Thyroid gland (tissue), 4 donors: Measurements from ENCODE around the gene WDR93. TPM values are rescaled to one million over a fixed set of nuclear protein-coding genes. Genes with fewer than 3 reads are reported as not detected.

ENCODE experiments used
- DNase-seq, 2 donors: peaks; one replicate each; pipeline ENCODE4 v3.0.0-alpha.2; 2019
- H3K27ac ChIP-seq, 3 donors: fragments of 200-600 bp; sonication (generic); 1 replicate in 2 of 3; 2 replicates in 1 of 3; pipeline ENCODE4 v1.5.1; 2016 to 2019; ENCODE audit warnings: mild to moderate bottlenecking in 1 of 3, moderate library complexity in 1 of 3
- H3K27me3 ChIP-seq: fragments of 200-600 bp; sonication (generic); one replicate; pipeline ENCODE4 v1.5.1; 2019
- H3K36me3 ChIP-seq, 2 donors: fragments of 200-600 bp; sonication (generic); one replicate each; pipeline ENCODE4 v1.5.1; 2016 to 2019
- H3K4me1 ChIP-seq, 2 donors: fragments of 200-600 bp; sonication (generic); one replicate each; pipeline ENCODE4 v1.5.1; 2017 to 2019
- H3K4me3 ChIP-seq, 3 donors: fragments of 200-600 bp; sonication (generic); replicated peaks in 1 of 3; 1 replicate in 2 of 3; 2 replicates in 1 of 3; pipeline ENCODE4 v1.5.1; 2016; ENCODE audit warnings: mild to moderate bottlenecking in 1 of 3
- H3K9me3 ChIP-seq: fragments of 200-600 bp; sonication (generic); one replicate; pipeline ENCODE4 v1.5.1; 2017
- CTCF ChIP-seq, 6 experiments: fragments of 200-600 bp in 3 of 6; fragments of 450-650 bp in 3 of 6; sonication (generic) in 3 of 6; IDR thresholded peaks; one replicate each; pipeline ENCODE4 v1.5.1; 2016 to 2019; ENCODE audit warnings: antibody characterized with exemption in 6 of 6, mild to moderate bottlenecking in 2 of 6, inconsistent platforms in 1 of 6, moderate library complexity in 1 of 6
- POLR2A ChIP-seq, 2 donors: fragments of 450-650 bp; IDR thresholded peaks; one replicate each; pipeline ENCODE4 v1.6.1; 2017; ENCODE audit warnings: antibody characterized with exemption in 2 of 2, mild to moderate bottlenecking in 2 of 2, moderate library complexity in 1 of 2
- WGBS, 2 donors: methylation state at CpG; one replicate each; pipeline ENCODE4 v1.1.5; 2017; 5-methylcytosine and 5-hydroxymethylcytosine counted together
- intact Hi-C: fragments of 100-400 bp; cut with DNase I; formaldehyde crosslinking; loops from one replicate; pipeline ENCODE4 v1.15.1; 2023
- total RNA-seq, 4 donors: library from RNA; depleted of rRNA; stranded (reverse); fragments of >200 nt; gene quantifications; one replicate each; pipeline ENCODE4 v1.2.3, GENCODE V29; 2016

Gene WDR93
- total RNA-seq, 4 donors from 2014 or later = 1.1 to 2.3 (median 2.3) TPM

GRCh38 chr15:89675606-89676005 lies 15.0 kb upstream of the WDR93 start:
- H3K27ac ChIP-seq = no peak overlapping the region
- no peak for TF ChIP-seq CTCF (IDR thresholded peaks at IDR 0.05)
- TF ChIP-seq POLR2A (IDR thresholded peaks at IDR 0.05) = no peak
- H3K4me1 ChIP-seq = peaks cover 20 to 30% of the 10 kb centered on the region in 2 donors
- no peak overlapping the region for H3K4me3 ChIP-seq
- H3K36me3 ChIP-seq = no peaks in the 10 kb centered on the region
- no peaks in the 10 kb centered on the region for H3K9me3 ChIP-seq
- intact Hi-C loops = no loop called here
- WGBS, 2 donors = 88% methylated on average over 6 of the region's 6 CpGs
- H3K27me3 ChIP-seq = no peaks in the 10 kb centered on the region
- DNase-seq = no peak

- DNase-seq = no peak
- Histone ChIP-seq H3K27ac (no peak overlapping the region), H3K4me3 (no peak overlapping the region), H3K36me3 (no peaks in the 10 kb centered on the region), H3K9me3 (no peaks in the 10 kb centered on the region), H3K4me1 (peaks cover 27 to 39% of the 10 kb centered on the region in 2 donors), H3K27me3 (no peaks in the 10 kb centered on the region)
- intact Hi-C loops = no loop called here
- TF ChIP-seq CTCF (IDR thresholded peaks at IDR 0.05) = no peak
- TF ChIP-seq POLR2A (IDR thresholded peaks at IDR 0.05) = no peak
- 80 to 92% methylated on average over 1 of the region's 1 CpG for WGBS, 2 donors
Observed at GRCh38 chr15:89677381-89677780, 13.2 kb upstream of the WDR93 start.

- peak within 1 kb of the TSS in 2 of 3 donors; percentile 59 to 86 for H3K27ac ChIP-seq
- H3K27me3 ChIP-seq = no peaks in the 10 kb centered on the region
- TF ChIP-seq POLR2A (IDR thresholded peaks at IDR 0.05) (no peak), CTCF (IDR thresholded peaks at IDR 0.05) (no peak)
- 96 to 97% methylated on average over 2 of the region's 2 CpGs for WGBS, 2 donors
- H3K4me1 ChIP-seq = peaks cover 23 to 33% of the 10 kb centered on the region in 2 donors
- H3K4me3 ChIP-seq = no peak within 1 kb of the TSS
- H3K9me3 ChIP-seq = no peaks in the 10 kb centered on the region
- intact Hi-C loops = no loop called here
- peak; percentile 19 to 31 for DNase-seq
- no peaks in the 10 kb centered on the region for H3K36me3 ChIP-seq
Observed at GRCh38 chr15:89679212-89679611, 11.4 kb upstream of the WDR93 start, which contains the start of gene PLIN1. PLIN1 (minus strand) TSS chr15:89679367; CDS start chr15:89677489, 1,878 bp downstream.

GRCh38 chr15:89680282-89680873 lies 10.2 kb upstream of the WDR93 start:
- Histone ChIP-seq H3K4me1 (peaks cover 23 to 33% of the 10 kb centered on the region in 2 donors), H3K9me3 (no peaks in the 10 kb centered on the region), H3K27ac (peak overlapping the region in 2 of 3 donors; percentile 74 to 86), H3K4me3 (no peak overlapping the region), H3K27me3 (no peaks in the 10 kb centered on the region), H3K36me3 (no peaks in the 10 kb centered on the region)
- intact Hi-C loops = no loop called here
- TF ChIP-seq POLR2A (IDR thresholded peaks at IDR 0.05) = no peak
- no peak for TF ChIP-seq CTCF (IDR thresholded peaks at IDR 0.05)
- WGBS, 2 donors = 36 to 50% methylated on average over 5 of the region's 5 CpGs
- DNase-seq = peak; percentile 79 to 80

GRCh38 chr15:89681146-89681545 lies 9.5 kb upstream of the WDR93 start:
- 91 to 98% methylated on average over 2 of the region's 2 CpGs for WGBS, 2 donors
- Histone ChIP-seq H3K9me3 (no peaks in the 10 kb centered on the region), H3K4me1 (peaks cover 23 to 33% of the 10 kb centered on the region in 2 donors), H3K27ac (peak overlapping the region in 2 of 3 donors; percentile 74 to 86), H3K4me3 (no peak overlapping the region), H3K36me3 (no peaks in the 10 kb centered on the region), H3K27me3 (no peaks in the 10 kb centered on the region)
- intact Hi-C loops = no loop called here
- no peak for TF ChIP-seq CTCF (IDR thresholded peaks at IDR 0.05)
- TF ChIP-seq POLR2A (IDR thresholded peaks at IDR 0.05) = no peak
- no peak for DNase-seq
